Erythroblast (primary cell): ENCODE measurements around the gene ZCCHC14.

ENCODE experiments used
- GATA1 ChIP-seq: IDR thresholded peaks from 2 replicates; pipeline ENCODE4 v1.6.1; 2011; ENCODE audit warnings: low read depth, mild to moderate bottlenecking, control low read depth, low read length, moderate library complexity
- POLR2A ChIP-seq: IDR thresholded peaks from 2 replicates; pipeline ENCODE4 v1.6.1; 2011; ENCODE audit warnings: mild to moderate bottlenecking, low read length

GRCh38 chr16:87538594-87538993 is 45.8 kb upstream of the ZCCHC14 start:
- TF ChIP-seq POLR2A (no peak), GATA1 (no peak)
